Measurements from ENCODE around the gene PACRG.

The PACRG gene

GRCh38 chr6:163200694-163201093, 472.9 kb downstream of the PACRG start:
- H3K4me1 Mint-ChIP-seq = peaks cover 11% of the 10 kb centered on the region
- no peak for TF ChIP-seq CTCF (IDR thresholded peaks at IDR 0.05)
- no peak for DNase-seq
- H3K9me3 Mint-ChIP-seq = peaks cover 10% of the 10 kb centered on the region
- no peak overlapping the region for H3K27ac Mint-ChIP-seq
- H3K4me3 Mint-ChIP-seq = no peak overlapping the region
- no peaks in the 10 kb centered on the region for H3K36me3 Mint-ChIP-seq (ENCODE audit: low read depth)
- H3K27me3 Mint-ChIP-seq (ENCODE audit: low read depth, poor library complexity) = peaks cover 14% of the 10 kb centered on the region

GRCh38 chr6:163201855-163202254, 474.1 kb downstream of the PACRG start:
- peaks cover 11% of the 10 kb centered on the region for H3K4me1 Mint-ChIP-seq
- H3K27me3 Mint-ChIP-seq (ENCODE audit: low read depth, poor library complexity) = peaks cover 11% of the 10 kb centered on the region
- no peak overlapping the region for H3K4me3 Mint-ChIP-seq
- H3K27ac Mint-ChIP-seq = peak overlapping the region; percentile 59
- H3K9me3 Mint-ChIP-seq = peaks cover 17% of the 10 kb centered on the region
- TF ChIP-seq CTCF (IDR thresholded peaks at IDR 0.05) = no peak
- DNase-seq = no peak
- no peaks in the 10 kb centered on the region for H3K36me3 Mint-ChIP-seq (ENCODE audit: low read depth)

- no peak for TF ChIP-seq CTCF (IDR thresholded peaks at IDR 0.05)
- no peak for DNase-seq
- H3K27ac Mint-ChIP-seq = no peak overlapping the region
- H3K4me3 Mint-ChIP-seq = no peak overlapping the region
- peaks cover 24% of the 10 kb centered on the region for H3K9me3 Mint-ChIP-seq
- no peaks in the 10 kb centered on the region for H3K36me3 Mint-ChIP-seq (ENCODE audit: low read depth)
- H3K4me1 Mint-ChIP-seq = no peaks in the 10 kb centered on the region
- H3K27me3 Mint-ChIP-seq (ENCODE audit: low read depth, poor library complexity) = peaks cover 7% of the 10 kb centered on the region
Observed at GRCh38 chr6:163206196-163206595, 478.4 kb downstream of the PACRG start.

GRCh38 chr6:163207431-163208383, 479.9 kb downstream of the PACRG start:
- Mint-ChIP-seq H3K27me3 (ENCODE audit: low read depth, poor library complexity) (peaks cover 7% of the 10 kb centered on the region), H3K27ac (no peak overlapping the region), H3K4me1 (no peaks in the 10 kb centered on the region), H3K36me3 (ENCODE audit: low read depth) (peaks cover 8% of the 10 kb centered on the region), H3K4me3 (no peak overlapping the region), H3K9me3 (peaks cover 37% of the 10 kb centered on the region)
- no peak for TF ChIP-seq CTCF (IDR thresholded peaks at IDR 0.05)
- no peak for DNase-seq

GRCh38 chr6:163209005-163209404, 481.2 kb downstream of the PACRG start:
- H3K36me3 Mint-ChIP-seq (ENCODE audit: low read depth) = peaks cover 8% of the 10 kb centered on the region
- peaks cover 7% of the 10 kb centered on the region for H3K27me3 Mint-ChIP-seq (ENCODE audit: low read depth, poor library complexity)
- H3K4me1 Mint-ChIP-seq = no peaks in the 10 kb centered on the region
- no peak overlapping the region for H3K4me3 Mint-ChIP-seq
- peaks cover 50% of the 10 kb centered on the region for H3K9me3 Mint-ChIP-seq
- TF ChIP-seq CTCF (IDR thresholded peaks at IDR 0.05) = no peak
- no peak overlapping the region for H3K27ac Mint-ChIP-seq
- DNase-seq = no peak

- H3K4me3 Mint-ChIP-seq = no peak overlapping the region
- no peak for DNase-seq
- no peaks in the 10 kb centered on the region for H3K27me3 Mint-ChIP-seq (ENCODE audit: low read depth, poor library complexity)
- H3K27ac Mint-ChIP-seq = no peak overlapping the region
- no peak for TF ChIP-seq CTCF (IDR thresholded peaks at IDR 0.05)
- peaks cover 8% of the 10 kb centered on the region for H3K36me3 Mint-ChIP-seq (ENCODE audit: low read depth)
- H3K9me3 Mint-ChIP-seq = peaks cover 43% of the 10 kb centered on the region
- H3K4me1 Mint-ChIP-seq = no peaks in the 10 kb centered on the region
Observed at GRCh38 chr6:163212123-163212522, 484.3 kb downstream of the PACRG start.

All from nephron progenitor cell (in vitro differentiated cells).